ENCODE results near the gene UQCRHL.

UQCRHL gene

DNA sequence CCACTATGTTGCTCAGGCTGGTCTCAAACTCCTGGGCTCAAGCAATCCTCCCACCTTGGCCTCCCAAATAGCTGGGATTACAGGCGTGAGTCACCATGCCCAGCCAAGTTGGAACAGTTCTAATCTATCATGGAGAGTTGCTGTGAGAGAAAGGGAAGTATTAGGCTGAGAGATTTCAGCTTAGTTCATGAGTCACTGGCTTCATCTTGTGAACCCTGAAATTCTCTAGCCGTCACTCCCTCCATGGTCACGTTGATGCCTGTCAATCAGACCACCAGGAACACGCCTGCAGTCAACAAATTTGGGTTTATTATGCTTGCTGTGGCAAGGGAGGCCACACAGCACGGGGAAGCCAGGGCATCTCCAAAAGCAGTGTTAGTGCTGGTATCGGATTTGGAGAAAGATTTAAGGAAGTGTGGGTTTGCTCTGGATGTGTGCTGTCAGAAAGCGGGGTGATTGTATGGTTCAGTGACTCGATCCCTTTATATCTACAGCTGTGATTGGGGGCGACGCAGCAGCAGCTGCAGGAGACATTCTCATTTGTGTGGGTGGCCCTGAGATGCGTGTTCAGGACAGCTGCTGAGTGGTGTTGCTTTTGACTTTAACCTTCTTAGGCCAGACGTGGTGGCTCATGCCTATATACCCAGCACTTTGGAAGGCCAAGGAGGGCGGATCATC lies 18.7 kb downstream of the UQCRHL start:
- H3K27ac ChIP-seq (ENCODE audit: low read depth, low read length, severe bottlenecking): no peak overlapping the region
- H3K9me3 ChIP-seq (ENCODE audit: control insufficient read depth, low read length): no peaks in the 10 kb centered on the region
- H3K4me3 ChIP-seq (ENCODE audit: extremely low read depth, insufficient read depth, low read length, poor library complexity, severe bottlenecking): no peak overlapping the region
- peaks cover 9% of the 10 kb centered on the region for H3K4me1 ChIP-seq (ENCODE audit: control insufficient read depth, insufficient read depth, low read length, poor library complexity, severe bottlenecking)
- 91% methylated on average over 12 of the region's 13 CpGs for WGBS, 2 experiments (ENCODE audit: insufficient coverage in 2 of 2)
- peaks cover 19% of the 10 kb centered on the region for H3K36me3 ChIP-seq (ENCODE audit: control insufficient read depth, insufficient read depth, low read length)

DNA sequence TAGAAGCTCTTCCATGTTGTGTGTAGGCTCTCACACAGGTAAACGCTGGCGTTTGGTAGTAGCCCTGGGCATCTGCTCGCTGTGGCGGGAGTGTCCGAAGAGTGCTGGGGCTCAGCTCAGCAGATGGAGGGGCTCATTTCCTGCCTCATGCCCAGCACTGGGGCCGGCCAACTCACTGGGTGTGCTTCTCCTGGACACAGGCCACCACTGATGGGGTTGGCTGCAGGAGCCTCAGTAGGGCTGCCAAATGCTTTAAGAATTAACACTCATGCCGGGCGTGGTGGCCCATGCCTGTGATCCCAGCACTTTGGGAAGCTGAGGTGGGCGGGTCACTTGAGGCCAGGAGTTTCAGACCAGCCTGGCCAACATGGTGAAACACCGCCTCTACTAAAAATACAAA lies 20.9 kb downstream of the UQCRHL start:
- H3K36me3 ChIP-seq (ENCODE audit: control insufficient read depth, insufficient read depth, low read length): peaks cover 40% of the 10 kb centered on the region
- peak overlapping the region; percentile 5 for H3K27ac ChIP-seq (ENCODE audit: low read depth, low read length, severe bottlenecking)
- H3K9me3 ChIP-seq (ENCODE audit: control insufficient read depth, low read length): no peaks in the 10 kb centered on the region
- 83 to 88% methylated on average over 7 to 9 of the region's 10 CpGs for WGBS, 2 experiments (ENCODE audit: insufficient coverage in 2 of 2)
- no peaks in the 10 kb centered on the region for H3K4me1 ChIP-seq (ENCODE audit: control insufficient read depth, insufficient read depth, low read length, poor library complexity, severe bottlenecking)
- no peak overlapping the region for H3K4me3 ChIP-seq (ENCODE audit: extremely low read depth, insufficient read depth, low read length, poor library complexity, severe bottlenecking)

DNA sequence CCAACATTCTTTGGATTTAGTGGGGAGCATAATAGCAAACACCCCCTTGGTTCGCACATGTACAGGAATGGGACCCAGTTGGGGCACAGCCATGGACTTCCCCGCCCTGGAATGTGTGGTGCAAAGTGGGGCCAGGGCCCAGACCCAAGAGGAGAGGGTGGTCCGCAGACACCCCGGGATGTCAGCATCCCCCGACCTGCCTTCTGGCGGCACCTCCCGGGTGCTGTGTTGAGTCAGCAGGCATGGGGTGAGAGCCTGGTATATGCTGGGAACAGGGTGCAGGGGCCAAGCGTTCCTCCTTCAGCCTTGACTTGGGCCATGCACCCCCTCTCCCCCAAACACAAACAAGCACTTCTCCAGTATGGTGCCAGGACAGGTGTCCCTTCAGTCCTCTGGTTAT lies 21.8 kb downstream of the UQCRHL start:
- Histone ChIP-seq H3K4me1 (ENCODE audit: control insufficient read depth, insufficient read depth, low read length, poor library complexity, severe bottlenecking) (no peaks in the 10 kb centered on the region), H3K9me3 (ENCODE audit: control insufficient read depth, low read length) (no peaks in the 10 kb centered on the region), H3K36me3 (ENCODE audit: control insufficient read depth, insufficient read depth, low read length) (peaks cover 49% of the 10 kb centered on the region), H3K4me3 (ENCODE audit: extremely low read depth, insufficient read depth, low read length, poor library complexity, severe bottlenecking) (no peak overlapping the region), H3K27ac (ENCODE audit: low read depth, low read length, severe bottlenecking) (no peak overlapping the region)
- 97 to 100% methylated on average over 6 to 7 of the region's 8 CpGs for WGBS, 2 experiments (ENCODE audit: insufficient coverage in 2 of 2)

- WGBS, 2 experiments (ENCODE audit: insufficient coverage in 2 of 2): 95 to 100% methylated on average over 4 to 5 of the region's 7 CpGs
- H3K27ac ChIP-seq (ENCODE audit: low read depth, low read length, severe bottlenecking): no peak overlapping the region
- H3K9me3 ChIP-seq (ENCODE audit: control insufficient read depth, low read length): no peaks in the 10 kb centered on the region
- no peak overlapping the region for H3K4me3 ChIP-seq (ENCODE audit: extremely low read depth, insufficient read depth, low read length, poor library complexity, severe bottlenecking)
- H3K36me3 ChIP-seq (ENCODE audit: control insufficient read depth, insufficient read depth, low read length): peaks cover 93% of the 10 kb centered on the region
- peaks cover 5% of the 10 kb centered on the region for H3K4me1 ChIP-seq (ENCODE audit: control insufficient read depth, insufficient read depth, low read length, poor library complexity, severe bottlenecking)
Observed at GRCh38 chr1:15777909-15778707, 29.3 kb downstream of the UQCRHL start.

DNA sequence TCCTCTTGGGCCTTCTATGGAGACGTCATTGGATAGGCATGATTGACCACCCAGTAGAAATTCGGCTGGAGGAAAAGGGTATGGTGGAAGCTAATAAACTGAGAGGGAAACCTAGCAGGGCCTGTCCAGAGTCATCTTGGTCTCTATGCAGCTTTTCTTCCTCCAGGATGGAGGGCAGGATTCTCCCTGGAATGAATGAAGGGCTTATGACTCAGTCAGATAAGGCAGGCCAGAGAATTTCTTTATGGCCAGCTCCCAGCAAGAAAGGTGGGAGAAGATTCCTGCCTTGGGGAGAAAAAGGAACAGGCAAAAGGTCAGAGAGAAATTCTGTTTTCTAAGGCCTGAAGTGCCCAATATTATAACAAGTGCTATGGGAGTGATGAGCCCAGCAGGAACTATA lies 31.7 kb downstream of the UQCRHL start:
- Histone ChIP-seq H3K27ac (ENCODE audit: low read depth, low read length, severe bottlenecking) (peak overlapping the region; percentile 0), H3K9me3 (ENCODE audit: control insufficient read depth, low read length) (no peaks in the 10 kb centered on the region), H3K4me1 (ENCODE audit: control insufficient read depth, insufficient read depth, low read length, poor library complexity, severe bottlenecking) (peaks cover 5% of the 10 kb centered on the region), H3K36me3 (ENCODE audit: control insufficient read depth, insufficient read depth, low read length) (peaks cover 93% of the 10 kb centered on the region), H3K4me3 (ENCODE audit: extremely low read depth, insufficient read depth, low read length, poor library complexity, severe bottlenecking) (no peak overlapping the region)
- 69 to 88% methylated on average over 1 to 2 of the region's 2 CpGs for WGBS, 2 experiments (ENCODE audit: insufficient coverage in 2 of 2)

DNA sequence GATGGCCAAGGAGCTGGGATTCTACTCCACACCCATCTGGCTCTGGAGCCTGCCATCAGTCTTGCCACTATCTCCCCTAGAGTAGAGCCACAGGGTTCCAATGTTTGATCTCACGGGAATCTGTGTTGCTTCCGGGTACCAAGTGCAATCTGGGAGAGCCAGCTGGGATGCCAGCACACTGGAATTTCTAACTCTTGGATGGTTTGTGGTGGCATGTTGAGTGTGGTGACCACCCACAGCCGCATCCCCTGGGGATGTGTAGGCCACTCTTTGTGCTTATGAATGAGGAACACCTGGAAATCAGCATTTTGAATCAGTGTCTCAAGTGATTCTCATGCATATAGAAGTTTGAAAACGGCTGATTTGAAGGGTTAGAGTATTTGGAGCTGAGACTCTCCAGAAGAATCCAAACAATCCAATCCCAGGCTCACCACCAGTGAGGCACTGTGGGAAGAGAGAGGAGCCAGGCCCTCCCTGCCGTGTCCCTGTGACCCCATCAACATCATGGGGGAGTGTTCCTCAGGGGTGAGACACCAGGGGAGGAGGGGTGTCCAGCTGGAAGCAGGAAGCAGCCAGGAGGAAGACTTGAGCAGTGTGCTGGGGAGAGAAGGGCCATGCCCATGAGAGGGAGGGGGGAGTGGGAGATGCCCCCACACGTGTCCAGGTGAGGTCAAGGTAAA lies 35.5 kb downstream of the UQCRHL start:
- WGBS, 2 experiments (ENCODE audit: insufficient coverage in 2 of 2): 90 to 99% methylated on average over 2 to 5 of the region's 6 CpGs
- H3K27ac ChIP-seq (ENCODE audit: low read depth, low read length, severe bottlenecking): no peak overlapping the region
- no peaks in the 10 kb centered on the region for H3K9me3 ChIP-seq (ENCODE audit: control insufficient read depth, low read length)
- peaks cover 94% of the 10 kb centered on the region for H3K36me3 ChIP-seq (ENCODE audit: control insufficient read depth, insufficient read depth, low read length)
- peaks cover 5% of the 10 kb centered on the region for H3K4me1 ChIP-seq (ENCODE audit: control insufficient read depth, insufficient read depth, low read length, poor library complexity, severe bottlenecking)
- H3K4me3 ChIP-seq (ENCODE audit: extremely low read depth, insufficient read depth, low read length, poor library complexity, severe bottlenecking): no peak overlapping the region

DNA sequence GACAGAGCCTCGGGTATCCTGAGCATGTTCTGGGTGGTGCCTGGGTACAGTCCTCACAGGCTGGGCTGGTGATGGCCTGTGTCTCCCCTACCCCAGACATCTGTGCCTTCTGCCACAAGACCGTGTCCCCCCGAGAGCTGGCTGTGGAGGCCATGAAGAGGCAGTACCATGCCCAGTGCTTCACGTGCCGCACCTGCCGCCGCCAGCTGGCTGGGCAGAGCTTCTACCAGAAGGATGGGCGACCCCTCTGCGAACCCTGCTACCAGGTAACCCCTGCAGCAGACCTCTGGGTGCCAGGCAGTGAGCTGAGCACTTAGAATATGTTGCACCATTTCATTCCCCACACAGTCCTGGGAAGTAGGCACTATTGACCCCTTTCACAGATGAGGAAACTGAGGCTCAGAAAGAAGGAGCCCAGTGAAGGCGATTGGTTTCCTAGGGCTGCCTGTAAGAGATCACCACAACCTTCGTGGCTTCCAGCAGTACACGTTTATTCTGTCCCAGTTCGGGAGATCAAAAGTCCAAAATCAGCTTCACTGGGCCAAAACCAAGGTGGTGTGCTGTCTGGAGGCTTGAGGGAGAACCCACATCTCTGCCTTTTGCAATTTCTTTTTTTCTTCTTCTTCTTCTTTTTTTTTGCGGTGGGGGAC lies 37.0 kb downstream of the UQCRHL start:
- Histone ChIP-seq H3K4me1 (ENCODE audit: control insufficient read depth, insufficient read depth, low read length, poor library complexity, severe bottlenecking) (peaks cover 2% of the 10 kb centered on the region), H3K4me3 (ENCODE audit: extremely low read depth, insufficient read depth, low read length, poor library complexity, severe bottlenecking) (no peak overlapping the region), H3K9me3 (ENCODE audit: control insufficient read depth, low read length) (no peaks in the 10 kb centered on the region), H3K36me3 (ENCODE audit: control insufficient read depth, insufficient read depth, low read length) (peaks cover 91% of the 10 kb centered on the region), H3K27ac (ENCODE audit: low read depth, low read length, severe bottlenecking) (no peak overlapping the region)
- WGBS, 2 experiments (ENCODE audit: insufficient coverage in 2 of 2): 93 to 98% methylated on average over 11 to 12 of the region's 14 CpGs

DNA sequence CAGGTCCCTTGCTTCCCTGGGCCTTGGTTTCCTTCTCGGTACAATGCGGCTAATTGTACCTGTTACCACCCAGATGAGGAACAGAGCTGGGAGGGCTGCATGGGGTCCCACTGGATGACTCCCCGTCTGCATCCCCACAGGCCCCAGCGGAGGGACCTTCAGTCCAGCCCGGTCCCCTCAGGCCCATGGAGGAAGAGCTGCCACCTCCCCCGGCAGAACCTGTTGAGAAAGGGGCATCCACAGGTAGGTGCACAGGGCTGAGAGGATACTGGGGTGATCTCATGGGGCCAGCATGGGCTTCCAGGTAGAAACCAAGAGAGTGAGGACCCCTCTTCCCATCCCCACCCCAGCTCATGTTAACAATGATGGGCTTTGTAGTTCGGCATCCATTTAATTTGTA lies 39.1 kb downstream of the UQCRHL start:
- peaks cover 92% of the 10 kb centered on the region for H3K36me3 ChIP-seq (ENCODE audit: control insufficient read depth, insufficient read depth, low read length)
- no peaks in the 10 kb centered on the region for H3K4me1 ChIP-seq (ENCODE audit: control insufficient read depth, insufficient read depth, low read length, poor library complexity, severe bottlenecking)
- no peak overlapping the region for H3K4me3 ChIP-seq (ENCODE audit: extremely low read depth, insufficient read depth, low read length, poor library complexity, severe bottlenecking)

DNA sequence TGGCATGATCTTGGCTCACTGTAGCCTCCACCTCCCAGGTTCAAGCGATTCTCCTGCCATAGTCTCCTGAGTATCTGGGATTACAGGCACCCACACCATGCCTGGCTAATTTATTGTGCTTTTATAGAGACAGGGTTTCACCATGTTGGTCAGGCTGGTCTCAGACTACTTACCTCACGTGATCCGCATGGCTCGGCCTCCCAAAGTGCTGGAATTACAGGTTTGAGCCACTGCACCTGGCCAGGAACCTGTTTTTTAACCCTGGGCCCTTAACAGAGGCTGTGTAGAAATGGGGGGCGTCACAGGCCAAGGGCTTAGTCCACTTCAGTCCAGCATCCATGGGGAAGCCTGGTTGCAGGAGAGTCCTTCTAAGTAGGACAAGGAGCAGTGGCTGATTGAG lies 39.5 kb downstream of the UQCRHL start:
- Histone ChIP-seq H3K27ac (ENCODE audit: low read depth, low read length, severe bottlenecking) (no peak overlapping the region), H3K36me3 (ENCODE audit: control insufficient read depth, insufficient read depth, low read length) (peaks cover 88% of the 10 kb centered on the region), H3K9me3 (ENCODE audit: control insufficient read depth, low read length) (no peaks in the 10 kb centered on the region), H3K4me3 (ENCODE audit: extremely low read depth, insufficient read depth, low read length, poor library complexity, severe bottlenecking) (no peak overlapping the region), H3K4me1 (ENCODE audit: control insufficient read depth, insufficient read depth, low read length, poor library complexity, severe bottlenecking) (no peaks in the 10 kb centered on the region)
- 89 to 92% methylated on average over 4 to 5 of the region's 5 CpGs for WGBS, 2 experiments (ENCODE audit: insufficient coverage in 2 of 2)

More for the DNA sequence above, 39.1 kb downstream of the UQCRHL start:
- Histone ChIP-seq H3K27ac (ENCODE audit: low read depth, low read length, severe bottlenecking) (no peak overlapping the region), H3K9me3 (ENCODE audit: control insufficient read depth, low read length) (no peaks in the 10 kb centered on the region)
- 91 to 100% methylated on average over 3 to 4 of the region's 7 CpGs for WGBS, 2 experiments (ENCODE audit: insufficient coverage in 2 of 2)

GRCh38 chr1:15765495-15766194 lies 41.8 kb downstream of the UQCRHL start:
- no peak overlapping the region for H3K27ac ChIP-seq (ENCODE audit: low read depth, low read length, severe bottlenecking)
- H3K9me3 ChIP-seq (ENCODE audit: control insufficient read depth, low read length): no peaks in the 10 kb centered on the region
- 94% methylated on average over 17 to 20 of the region's 20 CpGs for WGBS, 2 experiments (ENCODE audit: insufficient coverage in 2 of 2)
- peaks cover 16% of the 10 kb centered on the region for H3K4me1 ChIP-seq (ENCODE audit: control insufficient read depth, insufficient read depth, low read length, poor library complexity, severe bottlenecking)
- H3K36me3 ChIP-seq (ENCODE audit: control insufficient read depth, insufficient read depth, low read length): peaks cover 74% of the 10 kb centered on the region
- no peak overlapping the region for H3K4me3 ChIP-seq (ENCODE audit: extremely low read depth, insufficient read depth, low read length, poor library complexity, severe bottlenecking)
